GM13977 (cell line): ENCODE results near the gene LANCL2.

Source experiments
- DNase-seq: peaks from one replicate; pipeline ENCODE4 v3.0.0; 2012; ENCODE audit warnings: low spot score
- in situ Hi-C: fragments of 300-500 bp; cut with MboI; formaldehyde crosslinking; loops from one replicate; pipeline ENCODE4 v1.12.0; 2022; ENCODE audit warnings: low sequenced_read_pairs, low pct_unique_long_range_greater_than_20kb, mixed read lengths, inconsistent platforms; ENCODE audit not compliant: unreplicated experiment
- TF ChIP-seq, protein P1 (sequence below): IDR thresholded peaks from 2 replicates; pipeline ENCODE4 v1.5.1; 2012; ENCODE audit warnings: mild to moderate bottlenecking, control low read depth; ENCODE audit not compliant: insufficient read depth; ENCODE audit errors: extremely low read depth, missing control alignments

LANCL2 gene

DNA sequence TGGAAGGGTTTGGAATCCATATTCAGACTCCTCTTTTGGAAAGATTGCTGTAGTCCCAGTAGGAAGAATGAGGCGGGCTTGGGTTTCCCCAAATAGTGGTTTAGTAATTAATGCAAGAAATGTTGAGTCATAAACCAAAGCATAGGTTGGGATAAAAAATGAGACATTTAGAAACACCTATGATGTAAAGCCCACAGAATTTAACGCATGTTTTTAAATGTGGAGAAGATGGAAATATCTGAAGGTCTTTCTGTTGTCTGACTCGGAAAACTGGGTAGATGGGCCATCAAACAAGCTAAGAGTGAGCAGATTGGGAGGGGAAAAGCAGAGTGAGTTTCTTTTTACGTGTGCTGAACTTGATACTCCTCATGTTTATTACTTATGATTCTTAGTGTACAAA is 62.2 kb downstream of the LANCL2 start:
- in situ Hi-C loops, result no loop called here
- TF ChIP-seq, protein P1, sequence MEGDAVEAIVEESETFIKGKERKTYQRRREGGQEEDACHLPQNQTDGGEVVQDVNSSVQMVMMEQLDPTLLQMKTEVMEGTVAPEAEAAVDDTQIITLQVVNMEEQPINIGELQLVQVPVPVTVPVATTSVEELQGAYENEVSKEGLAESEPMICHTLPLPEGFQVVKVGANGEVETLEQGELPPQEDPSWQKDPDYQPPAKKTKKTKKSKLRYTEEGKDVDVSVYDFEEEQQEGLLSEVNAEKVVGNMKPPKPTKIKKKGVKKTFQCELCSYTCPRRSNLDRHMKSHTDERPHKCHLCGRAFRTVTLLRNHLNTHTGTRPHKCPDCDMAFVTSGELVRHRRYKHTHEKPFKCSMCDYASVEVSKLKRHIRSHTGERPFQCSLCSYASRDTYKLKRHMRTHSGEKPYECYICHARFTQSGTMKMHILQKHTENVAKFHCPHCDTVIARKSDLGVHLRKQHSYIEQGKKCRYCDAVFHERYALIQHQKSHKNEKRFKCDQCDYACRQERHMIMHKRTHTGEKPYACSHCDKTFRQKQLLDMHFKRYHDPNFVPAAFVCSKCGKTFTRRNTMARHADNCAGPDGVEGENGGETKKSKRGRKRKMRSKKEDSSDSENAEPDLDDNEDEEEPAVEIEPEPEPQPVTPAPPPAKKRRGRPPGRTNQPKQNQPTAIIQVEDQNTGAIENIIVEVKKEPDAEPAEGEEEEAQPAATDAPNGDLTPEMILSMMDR, result no peak
- no peak for DNase-seq

- TF ChIP-seq, protein P1, result no peak
- in situ Hi-C loops, result no loop called here
- no peak for DNase-seq
Measured at GRCh38 chr7:55427800-55428199, 62.7 kb downstream of the LANCL2 start.

- in situ Hi-C loops, result no loop called here
- no peak for DNase-seq
- TF ChIP-seq, protein P1, result no peak
Measured at GRCh38 chr7:55429835-55430499, 64.8 kb downstream of the LANCL2 start.

GRCh38 chr7:55431898-55432297 is 66.8 kb downstream of the LANCL2 start:
- TF ChIP-seq, protein P1, result no peak
- DNase-seq, result no peak
- in situ Hi-C loops, result no loop called here

GRCh38 chr7:55432506-55432905 is 67.4 kb downstream of the LANCL2 start:
- in situ Hi-C loops, result no loop called here
- no peak for DNase-seq
- TF ChIP-seq, protein P1, result no peak

DNA sequence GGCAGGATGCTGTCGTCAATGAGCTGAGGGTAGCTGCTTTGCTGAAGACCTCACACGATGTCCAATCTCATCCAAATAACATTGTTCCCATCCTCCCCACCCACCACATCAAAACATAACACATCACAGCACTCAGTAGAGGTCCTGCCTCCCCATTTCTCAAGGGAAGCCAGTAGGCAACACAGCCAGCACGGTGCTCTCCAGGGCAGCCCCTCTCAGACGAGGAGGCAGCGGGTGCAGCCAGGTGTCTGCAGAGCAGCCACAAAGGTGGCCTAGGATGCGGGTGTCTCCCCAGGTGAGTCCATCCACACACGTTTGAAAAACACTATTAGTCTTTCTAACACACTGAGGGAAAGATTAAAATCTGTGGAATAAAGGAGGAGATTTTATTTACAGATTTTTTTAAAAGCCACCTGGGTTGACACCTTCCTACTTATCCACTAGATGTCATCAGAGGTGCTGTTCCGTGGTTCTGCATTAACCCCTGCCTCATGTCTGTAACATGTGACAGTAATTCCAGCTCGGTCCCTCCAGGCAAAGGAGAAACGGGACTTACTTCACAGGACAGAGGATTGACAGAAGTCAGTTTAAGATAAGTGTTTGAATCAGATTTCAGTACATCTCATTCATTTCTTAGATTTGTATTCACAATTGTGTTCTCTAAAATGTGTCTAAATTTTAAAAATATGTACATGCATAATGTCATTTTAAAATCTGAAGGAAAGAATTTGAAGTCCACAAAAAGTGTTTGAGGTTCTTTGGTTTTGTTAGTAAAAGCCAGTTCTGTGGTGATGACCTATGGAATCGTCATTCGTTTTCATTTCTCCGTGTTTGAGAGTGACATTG is 68.0 kb downstream of the LANCL2 start:
- in situ Hi-C loops, result no loop called here
- peak; percentile 76 for DNase-seq
- TF ChIP-seq, protein P1, result peak; percentile 55
